GM04503 (cell line): ENCODE results near the gene GALNT18.

ENCODE experiments used
- DNase-seq: peaks from one replicate; pipeline ENCODE4 v3.0.0-alpha.2; 2012; ENCODE audit warnings: low read depth

The GALNT18 gene

GRCh38 chr11:11408436-11409221, 213.2 kb downstream of the GALNT18 start:
- no peak for DNase-seq

- no peak for DNase-seq
These were observed 214.1 kb downstream of the GALNT18 start for GRCh38 chr11:11407763-11408084.

- no peak for DNase-seq
These were observed 214.6 kb downstream of the GALNT18 start for GRCh38 chr11:11407065-11407762.

GRCh38 chr11:11406652-11407051, 215.2 kb downstream of the GALNT18 start:
- no peak for DNase-seq

- DNase-seq = no peak
These were observed 217.8 kb downstream of the GALNT18 start for GRCh38 chr11:11403763-11404725.

GRCh38 chr11:11401960-11402535, 219.8 kb downstream of the GALNT18 start:
- no peak for DNase-seq

- no peak for DNase-seq
These were observed 221.1 kb downstream of the GALNT18 start for GRCh38 chr11:11400635-11401232.

- DNase-seq = no peak
These were observed 221.7 kb downstream of the GALNT18 start for GRCh38 chr11:11400121-11400520.

GRCh38 chr11:11397781-11398180, 224.0 kb downstream of the GALNT18 start:
- no peak for DNase-seq

GRCh38 chr11:11397036-11397415, 224.8 kb downstream of the GALNT18 start:
- DNase-seq = no peak

GRCh38 chr11:11396301-11397035, 225.3 kb downstream of the GALNT18 start:
- DNase-seq = peak; percentile 97

GRCh38 chr11:11395126-11395525, 226.7 kb downstream of the GALNT18 start:
- DNase-seq = no peak

GRCh38 chr11:11394241-11394640, 227.6 kb downstream of the GALNT18 start:
- no peak for DNase-seq

- DNase-seq = peak; percentile 75
These were observed 229.9 kb downstream of the GALNT18 start for GRCh38 chr11:11391796-11392463.

- DNase-seq = no peak
These were observed 230.6 kb downstream of the GALNT18 start for GRCh38 chr11:11391169-11391568.

GRCh38 chr11:11390068-11390771, 231.6 kb downstream of the GALNT18 start:
- DNase-seq = no peak

GRCh38 chr11:11389238-11389637, 232.6 kb downstream of the GALNT18 start:
- no peak for DNase-seq

- no peak for DNase-seq
These were observed 234.0 kb downstream of the GALNT18 start for GRCh38 chr11:11387622-11388305.

- DNase-seq = no peak
These were observed 234.6 kb downstream of the GALNT18 start for GRCh38 chr11:11387207-11387606.
